Activated B cell treated with CpG ODN at 0.5 μM for 24 hours (primary cell): ENCODE data around the gene PI16. TPM values are rescaled to one million over a fixed set of nuclear protein-coding genes. Genes with fewer than 3 reads are reported as not detected.

Source experiments
- ATAC-seq: fragments of 200-7000 bp; cut with Tn5 transposase; one replicate; pipeline ENCODE4 v1.10.0; 2021; ENCODE audit warnings: low read depth, mild to moderate bottlenecking, moderate library complexity
- CTCF ChIA-PET: fragments of 350-600 bp; sonication (Branson Sonifier 250); formaldehyde crosslinking; loops from one replicate; lab custom pipeline; 2021; ENCODE audit warnings: antibody characterized with exemption; lab: Charles Lee
- POLR2A ChIA-PET: fragments of 350-600 bp; sonication (Branson Sonifier 250); formaldehyde crosslinking; loops from one replicate; lab custom pipeline; 2021; ENCODE audit warnings: antibody characterized with exemption; lab: Charles Lee
- DNase-seq: peaks from one replicate; pipeline ENCODE4 v3.0.0; 2022
- H3K27ac Mint-ChIP-seq: one replicate; pipeline ENCODE4 v1.8.0; 2020; ENCODE audit warnings: mixed read lengths
- H3K27me3 Mint-ChIP-seq: one replicate; pipeline ENCODE4 v1.8.0; 2021; ENCODE audit warnings: mixed read lengths
- H3K36me3 Mint-ChIP-seq: one replicate; pipeline ENCODE4 v1.8.0; 2021; ENCODE audit warnings: low read depth, mixed read lengths
- H3K4me1 Mint-ChIP-seq: one replicate; pipeline ENCODE4 v1.8.0; 2021; ENCODE audit warnings: mixed read lengths
- H3K4me3 Mint-ChIP-seq: one replicate; pipeline ENCODE4 v1.8.0; 2020; ENCODE audit warnings: mild to moderate bottlenecking, mixed read lengths
- H3K9me3 Mint-ChIP-seq: one replicate; pipeline ENCODE4 v1.8.0; 2020; ENCODE audit warnings: mixed read lengths
- CTCF ChIP-seq: fragments of 200-600 bp; IDR thresholded peaks from one replicate; pipeline ENCODE4 v1.8.0; 2022; ENCODE audit warnings: antibody characterized with exemption, mild to moderate bottlenecking
- intact Hi-C: fragments of 100-400 bp; cut with micrococcal nuclease; formaldehyde crosslinking; loops from one replicate; pipeline ENCODE4 v1.15.1; 2024
- total RNA-seq: library from RNA; stranded (reverse); gene quantifications from 2 replicates; pipeline ENCODE4 v1.2.3, GENCODE V29; 2022

Gene PI16
- total RNA-seq, 1 donor from 2014 or later, result 0.78 TPM

GRCh38 chr6:37011656-37012378 is 57.3 kb downstream of the PI16 start:
- ChIA-PET POLR2A (interaction anchor here (0.7 kb wide), 1 partner anchor 93 kb away, joined by 3 read pairs; no protein-coding TSS in a partner anchor), CTCF (interaction anchor here (0.7 kb wide), 1 partner anchor 230 kb away, joined by 3 read pairs; no protein-coding TSS in a partner anchor)
- no peak overlapping the region for H3K27ac Mint-ChIP-seq
- H3K4me3 Mint-ChIP-seq, result no peak overlapping the region
- H3K9me3 Mint-ChIP-seq, result no peaks in the 10 kb centered on the region
- peaks cover 52% of the 10 kb centered on the region for H3K4me1 Mint-ChIP-seq
- ATAC-seq, result no peak
- H3K27me3 Mint-ChIP-seq, result no peaks in the 10 kb centered on the region
- no peak for TF ChIP-seq CTCF
- peaks cover 92% of the 10 kb centered on the region for H3K36me3 Mint-ChIP-seq
- intact Hi-C loops, result no loop called here
- no peak for DNase-seq

GRCh38 chr6:37013516-37014491 is 59.3 kb downstream of the PI16 start:
- Mint-ChIP-seq H3K27me3 (no peaks in the 10 kb centered on the region), H3K36me3 (peaks cover 91% of the 10 kb centered on the region), H3K27ac (no peak overlapping the region), H3K4me3 (no peak overlapping the region), H3K9me3 (no peaks in the 10 kb centered on the region), H3K4me1 (peaks cover 47% of the 10 kb centered on the region)
- DNase-seq (no peak), ATAC-seq (no peak)
- ChIA-PET POLR2A (interaction anchor here (1.8 kb wide), 1 partner anchor 9 kb away, joined by 6 read pairs; no protein-coding TSS in a partner anchor), CTCF (no interaction called here)
- TF ChIP-seq CTCF, result no peak
- intact Hi-C loops, result no loop called here

Other genes starting within 250 kb of the PI16 start
- gene CPNE5, start 115.3 kb upstream of the PI16 start, total RNA-seq, result 57.8 and 59.1 TPM in 2 replicates
- 23.4 and 27.0 TPM in 2 replicates for gene PPIL1, start 79.9 kb upstream of the PI16 start, total RNA-seq
- gene C6orf89, start 68.8 kb upstream of the PI16 start, total RNA-seq, result 29.7 and 30.3 TPM in 2 replicates
- 128 and 133 TPM in 2 replicates for gene MTCH1, start 31.5 kb downstream of the PI16 start, total RNA-seq
- 362 and 435 TPM in 2 replicates for gene FGD2, start 50.9 kb downstream of the PI16 start, total RNA-seq
- gene PIM1, start 215.4 kb downstream of the PI16 start, total RNA-seq, result 272 and 283 TPM in 2 replicates